HepG2 (cell line): Measurements from ENCODE around the gene PIK3CD. TPM values are rescaled to one million over a fixed set of nuclear protein-coding genes. Genes with fewer than 3 reads are reported as not detected.

Source experiments
- ARNT2 ChIP-seq: sonication (generic); formaldehyde crosslinking; IDR thresholded peaks from 2 replicates; pipeline ENCODE4 v1.8.0; 2022; ENCODE audit warnings: mild to moderate bottlenecking, low read depth, missing genetic modification reagents, moderate library complexity
- CREBL2 ChIP-seq: sonication (generic); formaldehyde crosslinking; IDR thresholded peaks from 2 replicates; pipeline ENCODE4 v1.8.1; 2023; ENCODE audit warnings: missing genetic modification reagents, mild to moderate bottlenecking, borderline replicate concordance
- FOSL2 ChIP-seq: sonication (generic); formaldehyde crosslinking; IDR thresholded peaks from 2 replicates; pipeline ENCODE4 v1.4.0; 2020; ENCODE audit warnings: missing genetic modification reagents
- GMEB2 ChIP-seq: IDR thresholded peaks from 2 replicates; pipeline ENCODE4 v1.6.1; 2016; ENCODE audit warnings: missing biosample characterization, missing genetic modification reagents, low read depth
- GTF2F1 ChIP-seq: fragments of 150-350 bp; IDR thresholded peaks from 2 replicates; pipeline ENCODE4 v1.6.1; 2014; ENCODE audit warnings: low read length
- HNRNPLL ChIP-seq: fragments of 200-400 bp; formaldehyde crosslinking; IDR thresholded peaks from 2 replicates; pipeline ENCODE4 v1.6.1; 2017; ENCODE audit warnings: mild to moderate bottlenecking, low read depth, low read length; ENCODE audit not compliant: poor library complexity, severe bottlenecking
- HOMEZ ChIP-seq: IDR thresholded peaks from 2 replicates; pipeline ENCODE4 v1.6.1; 2016; ENCODE audit warnings: low read depth
- KDM2A ChIP-seq: sonication (generic); formaldehyde crosslinking; IDR thresholded peaks from 2 replicates; pipeline ENCODE4 v1.4.0; 2020; ENCODE audit warnings: low read depth, missing genetic modification reagents, borderline replicate concordance
- MIER2 ChIP-seq: IDR thresholded peaks from 2 replicates; pipeline ENCODE4 v1.6.1; 2016; ENCODE audit warnings: missing biosample characterization, missing genetic modification reagents
- NFKBIZ ChIP-seq: IDR thresholded peaks from 2 replicates; pipeline ENCODE4 v1.6.1; 2018; ENCODE audit warnings: missing genetic modification reagents, missing compliant biosample characterization
- PHB2 ChIP-seq: fragments of 450-650 bp; IDR thresholded peaks from 2 replicates; pipeline ENCODE4 v1.6.1; 2018; ENCODE audit not compliant: partially characterized antibody
- RAD21 ChIP-seq: fragments of 450-650 bp; formaldehyde crosslinking; IDR thresholded peaks from 2 replicates; pipeline ENCODE4 v1.5.0; 2020; ENCODE audit warnings: mild to moderate bottlenecking
- TFDP2 ChIP-seq: sonication (generic); formaldehyde crosslinking; IDR thresholded peaks from 2 replicates; pipeline ENCODE4 v1.4.0; 2020; ENCODE audit warnings: missing genetic modification reagents
- YEATS2 ChIP-seq: sonication (generic); formaldehyde crosslinking; IDR thresholded peaks from 2 replicates; pipeline ENCODE4 v1.4.0; 2020; ENCODE audit warnings: missing genetic modification reagents, borderline replicate concordance
- ZBTB34 ChIP-seq: sonication (generic); formaldehyde crosslinking; IDR thresholded peaks from 2 replicates; pipeline ENCODE4 v1.8.0; 2022; ENCODE audit warnings: mild to moderate bottlenecking, missing genetic modification reagents
- ZBTB7B ChIP-seq: sonication (generic); formaldehyde crosslinking; IDR thresholded peaks from 2 replicates; pipeline ENCODE4 v1.4.0; 2020; ENCODE audit warnings: missing genetic modification reagents
- ZFX ChIP-seq: sonication (generic); formaldehyde crosslinking; IDR thresholded peaks from 2 replicates; pipeline ENCODE4 v1.4.0; 2020; ENCODE audit warnings: mild to moderate bottlenecking, low read depth, missing genetic modification reagents, moderate library complexity
- ZNF235 ChIP-seq: sonication (generic); formaldehyde crosslinking; IDR thresholded peaks from 2 replicates; pipeline ENCODE4 v1.8.1; 2023; ENCODE audit warnings: mild to moderate bottlenecking, missing genetic modification reagents, borderline replicate concordance
- ZNF468 ChIP-seq: sonication (generic); formaldehyde crosslinking; IDR thresholded peaks from 2 replicates; pipeline ENCODE4 v1.8.0; 2022; ENCODE audit warnings: mild to moderate bottlenecking, moderate library complexity, missing genetic modification reagents
- ZNF501 ChIP-seq: sonication (generic); formaldehyde crosslinking; IDR thresholded peaks from 2 replicates; pipeline ENCODE4 v1.5.1; 2020; ENCODE audit warnings: mild to moderate bottlenecking, moderate library complexity, missing genetic modification reagents
- polyA plus RNA-seq, 8 experiments: library from polyadenylated mRNA; depleted of rRNA in 3 of 8; stranded (reverse) in 7 of 8; unstranded in 1 of 8; fragments of >200 nt; fragmentation: Illumina TruSeq in 4 of 8; extraction: Trizol in 4 of 8; gene quantifications; 2 replicates each; pipeline versions ENCODE4 v1.2.1 to v1.2.3, GENCODE V29; 2011 to 2016; ENCODE audit warnings: low read depth in 4 of 8, missing spikeins in 1 of 8, mixed read lengths in 1 of 8; ENCODE audit not compliant: insufficient read depth in 1 of 8
- total RNA-seq, 5 experiments: library from RNA; depleted of rRNA; stranded (reverse); fragments of >200 nt; fragmentation: Illumina TruSeq; extraction: Trizol; gene quantifications; 2 replicates each; pipeline ENCODE4 v1.2.3, GENCODE V29; 2016; ENCODE audit warnings: low read depth in 1 of 5
- TF ChIP-seq, protein P1 (sequence below): sonication (generic); formaldehyde crosslinking; IDR thresholded peaks from 2 replicates; pipeline ENCODE4 v1.4.0; 2020; ENCODE audit warnings: missing genetic modification reagents

Gene PIK3CD
- total and polyA plus RNA-seq, 2 of the 13 experiments (the other 11 are each of a cell fraction or from before 2014, with no cell fraction given), result 7.1 to 10.0 TPM

- TF ChIP-seq ZNF501 (CRISPR knock-in tag) (no peak; the same call in 1 of the 2 replicates), ZBTB7B (CRISPR knock-in tag) (peak; percentile 88; the same call in 1 of the 2 replicates), ZFX (CRISPR knock-in tag) (peak; percentile 46; the same call in 1 of the 2 replicates), ARNT2 (CRISPR knock-in tag) (0 out of 2 replicates have a peak, but pooled peaks have one; percentile 41), YEATS2 (CRISPR knock-in tag) (0 out of 2 replicates have a peak, but pooled peaks have one; percentile 5), KDM2A (CRISPR knock-in tag) (peak; percentile 50; the same call in 1 of the 2 replicates), RAD21 (CRISPR knock-in tag) (no peak), HNRNPLL (peak; percentile 9), CREBL2 (CRISPR knock-in tag) (no peak), NFKBIZ (0 out of 2 replicates have a peak, but pooled peaks have one; percentile 43), ZNF235 (CRISPR knock-in tag) (no peak), ZBTB34 (CRISPR knock-in tag) (no peak), ZNF468 (CRISPR knock-in tag) (no peak), GMEB2 (CRISPR knock-in tag) (no peak), PHB2 (no peak), GTF2F1 (no peak), MIER2 (CRISPR knock-in tag) (no peak), HOMEZ (CRISPR knock-in tag) (no peak), TFDP2 (CRISPR knock-in tag) (peak; percentile 37; the same call in 1 of the 2 replicates), FOSL2 (peak; percentile 74)
- TF ChIP-seq, protein P1, sequence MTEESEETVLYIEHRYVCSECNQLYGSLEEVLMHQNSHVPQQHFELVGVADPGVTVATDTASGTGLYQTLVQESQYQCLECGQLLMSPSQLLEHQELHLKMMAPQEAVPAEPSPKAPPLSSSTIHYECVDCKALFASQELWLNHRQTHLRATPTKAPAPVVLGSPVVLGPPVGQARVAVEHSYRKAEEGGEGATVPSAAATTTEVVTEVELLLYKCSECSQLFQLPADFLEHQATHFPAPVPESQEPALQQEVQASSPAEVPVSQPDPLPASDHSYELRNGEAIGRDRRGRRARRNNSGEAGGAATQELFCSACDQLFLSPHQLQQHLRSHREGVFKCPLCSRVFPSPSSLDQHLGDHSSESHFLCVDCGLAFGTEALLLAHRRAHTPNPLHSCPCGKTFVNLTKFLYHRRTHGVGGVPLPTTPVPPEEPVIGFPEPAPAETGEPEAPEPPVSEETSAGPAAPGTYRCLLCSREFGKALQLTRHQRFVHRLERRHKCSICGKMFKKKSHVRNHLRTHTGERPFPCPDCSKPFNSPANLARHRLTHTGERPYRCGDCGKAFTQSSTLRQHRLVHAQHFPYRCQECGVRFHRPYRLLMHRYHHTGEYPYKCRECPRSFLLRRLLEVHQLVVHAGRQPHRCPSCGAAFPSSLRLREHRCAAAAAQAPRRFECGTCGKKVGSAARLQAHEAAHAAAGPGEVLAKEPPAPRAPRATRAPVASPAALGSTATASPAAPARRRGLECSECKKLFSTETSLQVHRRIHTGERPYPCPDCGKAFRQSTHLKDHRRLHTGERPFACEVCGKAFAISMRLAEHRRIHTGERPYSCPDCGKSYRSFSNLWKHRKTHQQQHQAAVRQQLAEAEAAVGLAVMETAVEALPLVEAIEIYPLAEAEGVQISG (CRISPR knock-in tag), result peak; percentile 25; the same call in 1 of the 2 replicates
Observed at GRCh38 chr1:9687120-9687873, 35.8 kb downstream of the PIK3CD start (continued).
